Stimulated activated effector memory CD8-positive, alpha-beta T cell treated with anti-CD3 and anti-CD28 coated beads, Interleukin-12 subunit alpha, Interleukin-12 subunit beta, amount 100 ng/mL, for 72 hours (primary cell): ENCODE results near the gene OSBPL10.

ENCODE experiments used
- ATAC-seq: fragments of 150-1000 bp; cut with Tn5 transposase; 2 replicates; pipeline ENCODE4 v1.10.0; 2021
- DNase-seq, 2 donors: peaks; one replicate each; pipeline ENCODE4 v3.0.0; 2021 to 2022; ENCODE audit warnings: low spot score in 2 of 2
- H3K27ac Mint-ChIP-seq: one replicate; pipeline ENCODE4 v1.8.0; 2022; ENCODE audit warnings: mild to moderate bottlenecking, mixed read lengths
- H3K36me3 Mint-ChIP-seq: one replicate; pipeline ENCODE4 v1.8.0; 2022; ENCODE audit warnings: mild to moderate bottlenecking, mixed read lengths
- H3K4me1 Mint-ChIP-seq: one replicate; pipeline ENCODE4 v1.8.0; 2022; ENCODE audit warnings: mixed read lengths
- H3K4me3 Mint-ChIP-seq: one replicate; pipeline ENCODE4 v1.8.0; 2022; ENCODE audit warnings: mild to moderate bottlenecking, mixed read lengths
- H3K9me3 Mint-ChIP-seq: one replicate; pipeline ENCODE4 v1.8.0; 2022; ENCODE audit warnings: mixed read lengths

Gene OSBPL10

DNA sequence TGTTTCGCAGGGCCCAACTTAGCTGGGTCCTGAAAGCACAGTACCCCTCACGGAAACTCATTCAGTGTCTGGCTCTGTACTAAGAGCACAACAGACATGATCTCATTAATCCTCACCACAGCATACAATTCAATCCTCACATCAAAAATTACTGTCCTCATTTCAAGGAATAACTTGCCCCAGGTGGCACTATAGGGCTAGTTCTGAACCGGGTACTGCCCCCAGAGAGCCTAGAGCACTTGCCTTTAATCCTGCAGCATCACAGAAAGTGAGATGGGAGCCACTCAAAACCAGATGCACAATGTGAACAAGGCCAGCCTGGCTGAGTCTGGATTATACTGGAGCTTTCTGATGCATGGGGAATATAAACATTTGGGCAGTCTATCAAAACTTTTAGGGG, 122.6 kb downstream of the OSBPL10 start:
- Mint-ChIP-seq H3K4me3 (no peak overlapping the region), H3K4me1 (no peaks in the 10 kb centered on the region), H3K9me3 (no peaks in the 10 kb centered on the region), H3K36me3 (no peaks in the 10 kb centered on the region), H3K27ac (no peak overlapping the region)
- ATAC-seq (peak; percentile 46), DNase-seq (no peak)

DNA sequence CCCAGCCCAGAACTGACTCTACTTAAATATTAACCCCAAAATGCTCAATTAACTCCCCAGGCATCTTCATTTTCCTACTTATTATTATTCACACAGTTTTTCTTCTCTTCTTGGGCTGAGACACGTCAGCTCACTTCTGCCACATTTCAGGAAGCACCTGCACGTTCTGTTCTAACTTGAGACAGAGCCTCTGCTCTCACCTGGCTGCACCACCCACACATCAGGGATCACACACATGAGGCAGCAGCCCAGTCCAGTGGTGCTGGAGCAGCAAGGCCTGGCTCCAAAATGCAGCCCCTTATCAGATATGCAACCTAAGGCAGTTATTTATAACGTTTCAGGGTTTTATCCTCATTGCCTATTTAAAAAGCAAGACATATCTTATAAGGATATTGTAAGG, 127.5 kb downstream of the OSBPL10 start:
- Mint-ChIP-seq H3K36me3 (no peaks in the 10 kb centered on the region), H3K27ac (no peak overlapping the region), H3K4me1 (no peaks in the 10 kb centered on the region), H3K9me3 (no peaks in the 10 kb centered on the region), H3K4me3 (no peak overlapping the region)
- no peak for ATAC-seq
- DNase-seq = no peak

DNA sequence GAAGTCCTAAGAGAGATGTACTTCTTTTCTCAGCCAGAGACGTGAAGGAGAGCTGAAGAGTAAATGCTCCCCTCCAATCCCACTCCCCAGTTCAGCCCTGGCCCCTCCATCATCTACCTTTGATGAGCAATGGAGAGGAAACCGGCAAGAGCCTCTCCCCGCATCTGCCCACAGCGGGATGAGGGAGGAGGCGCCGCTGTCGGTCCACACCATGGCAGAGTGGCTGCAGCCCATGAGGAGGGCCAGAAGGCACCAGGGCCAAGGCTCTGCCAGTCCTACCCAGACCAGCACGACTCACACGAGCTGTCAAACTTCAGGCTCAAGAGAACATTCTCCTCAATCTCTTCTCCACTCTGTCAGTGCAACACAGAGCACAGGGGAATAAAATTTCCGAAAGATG, 129.8 kb downstream of the OSBPL10 start:
- Mint-ChIP-seq H3K9me3 (no peaks in the 10 kb centered on the region), H3K4me1 (no peaks in the 10 kb centered on the region), H3K27ac (no peak overlapping the region), H3K36me3 (no peaks in the 10 kb centered on the region), H3K4me3 (no peak overlapping the region)
- no peak for DNase-seq
- ATAC-seq = no peak

DNA sequence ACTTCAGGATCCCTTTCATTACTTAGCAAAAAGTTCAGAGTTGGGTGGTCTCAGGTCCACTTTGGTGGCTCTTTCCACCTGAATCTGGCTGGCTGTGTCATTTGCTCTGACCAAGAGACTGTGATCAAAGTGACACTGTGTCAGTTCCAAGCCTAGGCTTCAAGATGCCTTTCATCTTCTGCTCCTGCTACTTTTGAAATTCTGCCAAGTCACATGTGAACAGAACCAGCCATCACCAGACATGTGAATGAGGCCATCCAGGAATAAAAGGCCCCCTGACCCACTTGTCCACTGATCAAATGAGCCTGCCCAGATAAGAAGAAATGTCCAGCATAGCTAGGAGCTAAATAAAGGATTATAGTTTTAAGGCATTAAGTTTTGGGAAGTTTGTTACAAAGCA, 132.2 kb downstream of the OSBPL10 start:
- no peaks in the 10 kb centered on the region for H3K9me3 Mint-ChIP-seq
- H3K4me3 Mint-ChIP-seq = no peak overlapping the region
- H3K27ac Mint-ChIP-seq = no peak overlapping the region
- ATAC-seq (no peak), DNase-seq (no peak)
- H3K4me1 Mint-ChIP-seq = no peaks in the 10 kb centered on the region
- H3K36me3 Mint-ChIP-seq = no peaks in the 10 kb centered on the region

DNA sequence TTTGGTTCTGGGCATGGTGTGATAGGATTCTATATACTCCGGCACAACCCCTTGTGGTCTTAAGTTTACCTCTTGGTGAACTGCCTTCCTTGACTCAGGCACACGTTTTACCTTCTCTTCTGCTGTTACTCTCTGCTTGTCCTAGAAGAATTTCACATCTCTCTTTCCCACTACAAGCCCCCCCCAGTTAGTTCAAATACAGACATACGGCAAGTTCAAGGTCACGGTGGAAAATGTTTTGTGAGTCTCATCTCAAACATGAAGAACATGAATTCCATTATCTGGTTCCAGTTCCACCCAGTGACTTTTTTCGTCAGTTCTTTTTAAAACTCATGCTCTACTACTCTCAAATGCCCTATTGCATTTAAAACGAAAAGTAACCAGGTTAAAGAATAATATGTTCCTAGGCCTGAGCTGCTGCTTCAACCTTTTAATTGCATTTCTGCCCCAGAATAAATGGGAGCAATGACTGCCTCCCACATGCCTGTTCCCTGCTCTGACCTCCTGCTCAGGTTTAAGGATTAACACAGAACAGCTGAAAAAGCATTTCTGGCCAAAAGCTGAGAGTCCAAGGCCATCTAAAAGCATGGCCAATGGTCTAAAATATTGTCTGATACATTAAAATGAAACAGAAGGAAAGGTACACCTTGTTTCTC, 132.8 kb downstream of the OSBPL10 start:
- H3K36me3 Mint-ChIP-seq = no peaks in the 10 kb centered on the region
- no peaks in the 10 kb centered on the region for H3K9me3 Mint-ChIP-seq
- DNase-seq (no peak), ATAC-seq (no peak)
- no peak overlapping the region for H3K27ac Mint-ChIP-seq
- H3K4me1 Mint-ChIP-seq = no peaks in the 10 kb centered on the region
- no peak overlapping the region for H3K4me3 Mint-ChIP-seq

DNA sequence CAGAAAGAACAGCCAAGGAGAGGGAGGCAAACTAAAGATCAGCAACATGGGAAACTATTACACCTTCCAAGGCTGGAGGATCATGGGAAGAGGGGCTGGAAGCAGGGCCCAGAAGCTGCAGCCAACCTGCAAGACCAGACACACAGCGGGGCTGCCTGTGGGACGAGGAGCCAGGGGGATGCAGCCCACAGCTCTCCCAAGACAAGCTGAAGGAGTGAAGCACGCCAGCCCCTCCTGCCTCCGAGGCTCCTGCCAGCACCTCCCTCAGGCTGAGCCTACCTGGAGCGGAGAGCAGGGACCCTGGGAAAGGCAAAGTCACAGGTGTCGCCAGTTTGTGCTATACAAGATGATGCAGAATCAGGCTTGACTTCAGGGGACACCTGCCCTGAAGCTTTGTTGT, 133.3 kb downstream of the OSBPL10 start:
- Mint-ChIP-seq H3K27ac (no peak overlapping the region), H3K4me3 (no peak overlapping the region), H3K36me3 (no peaks in the 10 kb centered on the region), H3K9me3 (no peaks in the 10 kb centered on the region), H3K4me1 (no peaks in the 10 kb centered on the region)
- no peak for DNase-seq
- no peak for ATAC-seq

DNA sequence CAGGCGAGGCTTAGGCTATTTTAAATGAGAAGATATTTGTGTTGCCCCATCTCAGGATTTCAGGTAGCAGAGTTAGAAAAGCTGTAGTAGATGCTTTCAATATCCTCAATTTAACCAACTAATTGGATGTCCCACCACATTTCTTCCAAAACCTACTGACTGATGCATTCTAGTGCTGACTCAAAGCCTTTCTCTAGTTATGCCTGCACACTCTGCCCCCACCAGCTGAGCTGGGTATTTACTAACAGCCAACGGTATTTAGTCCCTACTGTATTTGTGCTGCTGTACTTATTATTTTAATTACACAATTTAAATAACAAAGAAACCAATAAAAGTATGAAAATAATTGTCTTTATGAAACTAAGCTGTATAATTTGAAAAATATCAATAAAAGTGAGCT, 139.5 kb downstream of the OSBPL10 start:
- peak; percentile 70 for ATAC-seq
- DNase-seq = no peak
- no peaks in the 10 kb centered on the region for H3K36me3 Mint-ChIP-seq
- no peak overlapping the region for H3K4me3 Mint-ChIP-seq
- no peaks in the 10 kb centered on the region for H3K4me1 Mint-ChIP-seq
- H3K9me3 Mint-ChIP-seq = no peaks in the 10 kb centered on the region
- H3K27ac Mint-ChIP-seq = no peak overlapping the region

DNA sequence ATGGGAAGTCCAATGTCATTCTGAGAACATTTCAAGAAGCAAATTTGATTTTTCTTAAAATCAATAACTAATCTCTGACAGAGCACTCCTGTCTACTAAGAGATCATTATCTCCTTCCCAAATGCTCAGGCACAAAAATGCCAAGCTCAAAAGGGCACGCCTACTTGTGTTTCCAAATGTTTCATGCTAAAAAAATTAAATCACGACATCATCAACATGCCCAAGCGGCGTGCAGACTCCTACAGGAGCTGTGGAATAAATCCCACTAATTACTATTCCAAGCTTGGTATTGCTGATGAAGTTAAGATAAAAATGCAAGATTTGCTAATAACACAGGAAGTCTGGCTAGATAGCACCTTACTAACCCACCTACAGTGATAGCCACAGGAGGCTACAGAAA, 140.8 kb downstream of the OSBPL10 start:
- Mint-ChIP-seq H3K4me3 (no peak overlapping the region), H3K4me1 (no peaks in the 10 kb centered on the region), H3K36me3 (no peaks in the 10 kb centered on the region), H3K27ac (no peak overlapping the region), H3K9me3 (no peaks in the 10 kb centered on the region)
- no peak for DNase-seq
- ATAC-seq = no peak

DNA sequence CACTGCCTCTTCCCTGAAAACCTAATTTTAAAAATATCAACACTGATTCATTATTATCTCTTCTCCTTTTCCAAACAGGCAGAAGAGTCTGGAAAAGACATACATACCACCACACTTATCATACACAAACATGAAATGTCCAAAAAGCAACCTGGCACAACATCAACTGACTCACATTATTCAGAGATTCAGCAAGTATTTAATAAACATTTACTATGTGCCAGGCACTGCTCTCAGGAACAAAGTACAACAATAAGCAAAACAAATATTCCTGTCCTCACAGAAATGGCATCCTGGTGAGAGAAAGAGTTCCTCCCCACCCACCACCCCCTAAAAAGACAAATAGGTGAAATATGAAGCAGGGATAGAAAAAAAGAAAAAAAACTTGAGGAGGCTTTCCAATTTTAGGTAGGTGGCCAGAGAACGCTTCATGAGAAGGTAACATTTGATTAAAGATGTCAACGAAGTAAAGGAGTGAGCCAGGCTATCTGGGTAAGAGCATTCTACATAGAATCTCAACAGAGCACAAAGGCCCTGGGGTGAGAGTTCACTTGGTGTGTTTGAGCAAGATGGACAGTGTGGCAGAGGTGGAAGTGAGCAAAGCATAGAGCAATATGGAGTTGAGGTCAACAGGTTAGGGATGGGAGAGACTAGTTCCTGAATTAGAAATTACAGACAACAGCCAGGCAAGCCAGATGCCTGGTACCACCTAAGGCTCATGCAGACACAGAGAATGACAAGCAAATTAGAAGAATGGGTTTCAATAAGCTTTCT, 141.7 kb downstream of the OSBPL10 start:
- Mint-ChIP-seq H3K4me3 (no peak overlapping the region), H3K9me3 (no peaks in the 10 kb centered on the region), H3K4me1 (no peaks in the 10 kb centered on the region), H3K27ac (no peak overlapping the region), H3K36me3 (no peaks in the 10 kb centered on the region)
- ATAC-seq = no peak
- DNase-seq = no peak

DNA sequence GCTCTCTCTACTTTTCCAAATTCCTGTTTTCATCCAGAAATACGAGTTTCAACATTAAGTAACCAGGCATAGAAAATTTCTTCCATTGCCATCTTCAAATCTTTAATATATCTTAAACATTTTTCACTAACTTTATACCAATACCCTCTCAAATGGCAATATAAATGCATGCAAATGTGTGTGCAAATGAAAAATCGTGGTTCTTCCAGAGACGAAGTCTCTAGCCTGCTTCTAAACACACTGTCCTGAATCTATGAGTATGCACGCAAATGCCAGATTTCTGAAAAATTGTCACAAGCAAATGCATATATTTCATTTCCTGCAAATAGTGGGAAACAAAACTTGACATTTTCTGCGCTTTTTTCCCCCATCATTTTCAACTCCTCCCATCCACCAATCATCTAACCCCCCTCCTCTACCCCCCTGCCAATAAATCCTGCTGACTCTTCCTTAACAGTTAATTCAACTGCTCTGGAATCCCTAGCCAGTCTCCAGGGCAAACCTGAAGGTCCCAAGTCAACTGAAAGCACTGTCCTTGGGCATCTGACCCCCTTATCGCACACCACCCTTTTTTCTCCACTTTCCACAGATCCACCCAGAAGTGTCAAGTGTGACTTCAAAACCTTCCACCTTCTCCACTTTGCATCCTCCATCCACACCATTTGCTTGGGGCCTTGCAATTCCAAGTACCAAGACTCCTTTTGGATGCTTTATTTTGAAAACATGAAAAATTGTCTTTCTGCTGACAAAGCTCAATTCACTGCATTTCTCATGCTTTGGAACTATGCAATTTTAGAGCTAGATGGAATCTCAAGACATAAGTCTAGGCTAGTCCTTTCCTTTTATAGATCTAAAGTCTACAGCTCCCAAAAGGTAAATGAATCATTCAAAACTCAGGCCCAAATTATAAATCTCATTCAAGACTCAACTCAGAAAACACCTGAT, 144.7 kb downstream of the OSBPL10 start:
- Mint-ChIP-seq H3K36me3 (no peaks in the 10 kb centered on the region), H3K27ac (no peak overlapping the region), H3K9me3 (no peaks in the 10 kb centered on the region), H3K4me3 (no peak overlapping the region), H3K4me1 (no peaks in the 10 kb centered on the region)
- ATAC-seq = no peak
- DNase-seq = peak in 1 of 2 donors; percentile 10

DNA sequence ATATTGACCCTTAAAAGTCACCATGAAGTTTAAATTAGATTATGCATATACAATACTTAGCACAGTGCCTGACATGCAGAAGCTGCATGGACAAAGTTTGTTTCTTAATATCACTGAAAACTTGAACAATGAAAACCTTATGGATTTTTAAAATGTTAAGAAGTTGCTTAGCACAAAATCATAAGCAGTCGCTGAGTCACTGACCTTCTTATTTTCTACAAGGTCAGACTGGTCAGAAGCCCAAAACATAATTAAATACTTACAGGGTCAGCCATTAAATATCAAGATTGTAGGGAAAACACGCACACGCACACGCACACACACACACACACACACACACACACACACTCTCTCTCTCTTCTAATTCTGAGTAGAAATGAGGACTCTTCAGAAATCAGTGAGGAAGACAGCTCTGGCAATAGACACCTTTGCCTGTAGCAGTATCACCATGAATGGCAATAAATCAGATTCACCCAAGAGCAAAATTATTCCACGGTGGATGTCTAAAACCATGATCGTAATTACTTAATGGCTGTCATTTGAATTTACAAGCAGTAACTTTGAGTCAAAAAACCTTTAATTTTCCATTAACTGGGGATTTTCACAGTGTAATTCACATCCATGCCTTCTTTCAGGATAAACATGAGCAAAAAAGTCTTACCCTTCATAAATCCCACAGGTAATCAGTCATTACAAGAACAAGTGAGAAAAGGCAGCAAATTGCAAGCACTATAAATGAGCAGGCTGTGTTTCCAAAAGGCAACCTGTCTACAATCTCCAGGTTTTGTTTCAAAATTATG, 147.5 kb downstream of the OSBPL10 start:
- Mint-ChIP-seq H3K4me3 (no peak overlapping the region), H3K4me1 (no peaks in the 10 kb centered on the region), H3K9me3 (no peaks in the 10 kb centered on the region), H3K27ac (no peak overlapping the region), H3K36me3 (no peaks in the 10 kb centered on the region)
- no peak for ATAC-seq
- DNase-seq = no peak

DNA sequence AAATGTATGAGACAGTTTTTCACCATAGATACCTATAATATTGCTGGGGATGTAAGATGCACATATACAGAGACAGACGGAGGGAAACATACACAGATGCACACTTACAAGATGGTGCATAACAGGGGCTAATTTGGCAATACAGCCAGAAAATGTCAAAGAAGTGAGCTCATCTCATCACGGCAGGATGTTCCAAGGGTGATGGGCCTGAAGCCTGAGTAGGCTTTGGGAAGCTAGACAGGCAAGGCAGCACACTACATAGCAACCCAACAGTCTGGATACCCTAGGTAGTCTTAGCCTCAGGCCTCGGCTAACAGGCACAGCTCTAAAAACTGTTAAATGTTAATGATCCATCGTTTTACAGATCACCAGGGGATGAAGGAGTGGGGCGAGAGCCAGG, 148.5 kb downstream of the OSBPL10 start:
- H3K4me3 Mint-ChIP-seq = no peak overlapping the region
- no peak for DNase-seq
- H3K9me3 Mint-ChIP-seq = no peaks in the 10 kb centered on the region
- no peak for ATAC-seq
- no peaks in the 10 kb centered on the region for H3K4me1 Mint-ChIP-seq
- H3K27ac Mint-ChIP-seq = no peak overlapping the region
- H3K36me3 Mint-ChIP-seq = no peaks in the 10 kb centered on the region

DNA sequence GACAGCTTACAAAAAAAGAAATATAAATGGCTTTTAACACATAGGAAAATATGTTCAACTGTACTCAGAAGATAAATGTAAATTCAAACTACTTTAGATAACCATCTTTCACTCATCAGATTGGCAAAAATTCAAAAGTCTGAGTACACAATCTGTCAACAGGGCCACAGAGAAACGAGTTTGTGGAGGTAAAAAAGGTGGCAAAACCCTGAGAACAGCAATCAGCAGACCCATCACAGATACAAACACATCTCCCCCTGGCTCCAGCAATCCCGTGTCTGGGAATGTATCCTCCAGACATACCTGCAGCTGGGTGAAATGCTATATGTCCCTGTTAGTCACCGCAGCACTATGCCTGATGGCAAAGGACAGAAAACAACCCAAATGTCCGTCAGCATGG, 149.5 kb downstream of the OSBPL10 start:
- Mint-ChIP-seq H3K27ac (no peak overlapping the region), H3K4me1 (no peaks in the 10 kb centered on the region), H3K36me3 (no peaks in the 10 kb centered on the region), H3K9me3 (no peaks in the 10 kb centered on the region), H3K4me3 (no peak overlapping the region)
- ATAC-seq (no peak), DNase-seq (no peak)

DNA sequence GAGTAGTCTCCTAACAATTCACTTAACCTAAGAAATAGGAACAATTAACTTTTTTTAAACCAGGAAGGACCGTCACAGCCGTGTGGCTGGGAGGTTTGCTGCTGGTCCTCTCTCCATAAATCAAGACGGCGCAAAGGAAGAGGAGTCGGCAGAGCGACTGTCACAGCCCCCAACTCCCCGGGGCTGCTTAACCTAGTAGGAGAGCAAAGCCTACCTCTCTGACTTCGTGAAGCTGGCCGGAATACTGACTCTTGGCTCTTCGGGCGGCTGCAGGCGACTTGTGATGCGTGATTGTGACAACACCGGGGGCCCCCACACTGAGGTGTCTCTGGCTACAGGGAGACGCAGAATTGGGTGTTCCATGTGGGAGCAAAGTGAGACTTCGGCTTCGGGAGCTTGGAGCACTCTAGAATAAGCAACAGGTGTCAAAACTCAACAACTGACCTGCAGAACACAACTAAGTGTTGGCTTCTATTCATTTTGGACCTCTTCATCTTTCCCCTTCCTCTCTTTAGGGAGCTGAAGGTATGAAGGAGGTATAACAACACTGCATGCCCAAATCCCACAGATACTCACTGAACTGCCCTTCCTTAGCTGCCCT, 151.1 kb downstream of the OSBPL10 start:
- Mint-ChIP-seq H3K4me1 (no peaks in the 10 kb centered on the region), H3K9me3 (no peaks in the 10 kb centered on the region), H3K36me3 (no peaks in the 10 kb centered on the region), H3K4me3 (no peak overlapping the region), H3K27ac (no peak overlapping the region)
- ATAC-seq (no peak), DNase-seq (no peak)

DNA sequence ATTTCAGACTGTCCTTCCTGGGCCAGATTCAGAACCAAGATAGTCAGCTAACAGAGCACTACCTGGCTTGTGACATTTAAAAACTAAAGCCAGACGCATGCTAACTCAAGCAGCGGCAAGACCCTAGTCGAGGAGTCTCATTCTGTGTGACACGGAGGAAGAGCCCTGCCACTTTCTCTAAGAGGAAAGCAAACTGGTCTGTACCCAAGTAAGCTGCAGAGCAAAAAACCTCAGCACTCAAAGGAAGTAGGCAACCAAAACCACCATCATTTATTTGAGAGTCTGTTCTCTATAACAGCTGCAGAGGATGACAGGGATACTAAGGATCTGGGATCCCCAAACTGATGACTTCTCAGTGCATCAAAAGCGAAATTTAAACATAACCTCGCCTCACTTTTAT, 152.1 kb downstream of the OSBPL10 start:
- ATAC-seq (no peak), DNase-seq (no peak)
- no peak overlapping the region for H3K27ac Mint-ChIP-seq
- H3K4me1 Mint-ChIP-seq = no peaks in the 10 kb centered on the region
- no peaks in the 10 kb centered on the region for H3K9me3 Mint-ChIP-seq
- no peaks in the 10 kb centered on the region for H3K36me3 Mint-ChIP-seq
- no peak overlapping the region for H3K4me3 Mint-ChIP-seq
